ENCODE data around the gene SLC26A1. TPM values are rescaled to one million over a fixed set of nuclear protein-coding genes. Genes with fewer than 3 reads are reported as not detected.

Gene SLC26A1
- polyA plus RNA-seq, 1 donor (not counting 4 experiments of a cell fraction or from before 2014, with no cell fraction given): not detected

- dilution Hi-C loops (cut with MboI; ENCODE audit: extremely low pct_ligation_motif_present, low sequenced_read_pairs): no loop called here
- no peaks in the 10 kb centered on the region for H3K9me3 ChIP-seq (ENCODE audit: control insufficient read depth, low read depth, low read length)
- no peak for FAIRE-seq
These were observed 34.7 kb upstream of the SLC26A1 start for GRCh38 chr4:1027915-1028238.

GRCh38 chr4:1027219-1027914, 34.2 kb upstream of the SLC26A1 start:
- no peaks in the 10 kb centered on the region for H3K79me2 ChIP-seq (ENCODE audit: control insufficient read depth, insufficient read depth, low read length)
- H3K9me1 ChIP-seq (ENCODE audit: control insufficient read depth, extremely low read depth, insufficient read depth, low read length): no peaks in the 10 kb centered on the region
- H2AFZ ChIP-seq (ENCODE audit: control insufficient read depth, low read length): no peak overlapping the region
- peaks cover 22% of the 10 kb centered on the region for H3K27me3 ChIP-seq (ENCODE audit: control insufficient read depth, extremely low read depth, insufficient read depth, low read length)
- peaks cover 0 to 4% of the 10 kb centered on the region in 2 experiments for H3K36me3 ChIP-seq (ENCODE audit: control insufficient read depth in 2 of 2, extremely low read depth in 1 of 2, insufficient read depth in 2 of 2, low read length in 2 of 2)
- H3K4me3 ChIP-seq (ENCODE audit: control insufficient read depth in 2 of 3, extremely low read depth in 1 of 3, insufficient read depth in 2 of 3, low read depth in 1 of 3, low read length in 3 of 3): no peak overlapping the region
- DNase-seq (ENCODE audit: low read depth, low spot score) (no peak), FAIRE-seq (no peak)
- dilution Hi-C loops (cut with MboI; ENCODE audit: extremely low pct_ligation_motif_present, low sequenced_read_pairs): no loop called here
- H3K4me1 ChIP-seq (ENCODE audit: control insufficient read depth, extremely low read depth, insufficient read depth, low read length): peaks cover 3% of the 10 kb centered on the region
- no peak for TF ChIP-seq EZH2 (IDR thresholded peaks at IDR 0.05; ENCODE audit: low read length)
- TF ChIP-seq CTCF (optimal IDR thresholded peaks at IDR 0.05 in 1 of 3, IDR thresholded peaks at IDR 0.05 in 1 of 3, conservative IDR thresholded peaks at IDR 0.05 in 1 of 3; ENCODE audit: extremely low read depth in 1 of 3, insufficient read depth in 2 of 3, low read length in 3 of 3): no peak
- peaks cover 3% of the 10 kb centered on the region for H4K20me1 ChIP-seq (ENCODE audit: control insufficient read depth, extremely low read depth, insufficient read depth, low read length)
- H3K27ac ChIP-seq (ENCODE audit: control insufficient read depth, insufficient read depth, low read length): no peak overlapping the region
- H3K4me2 ChIP-seq (ENCODE audit: control insufficient read depth, extremely low read depth, insufficient read depth, low read depth, low read length): no peak overlapping the region
- H3K9ac ChIP-seq (ENCODE audit: control insufficient read depth, extremely low read depth, insufficient read depth, low read length): no peak overlapping the region
- no peaks in the 10 kb centered on the region for H3K9me3 ChIP-seq (ENCODE audit: control insufficient read depth, low read depth, low read length)

More at GRCh38 chr4:1027915-1028238, 34.7 kb upstream of the SLC26A1 start:
- H4K20me1 ChIP-seq (ENCODE audit: control insufficient read depth, extremely low read depth, insufficient read depth, low read length): peaks cover 3% of the 10 kb centered on the region
- H3K36me3 ChIP-seq (ENCODE audit: control insufficient read depth in 2 of 2, extremely low read depth in 1 of 2, insufficient read depth in 2 of 2, low read length in 2 of 2): peaks cover 0 to 4% of the 10 kb centered on the region in 2 experiments
- peaks cover 28% of the 10 kb centered on the region for H3K27me3 ChIP-seq (ENCODE audit: control insufficient read depth, extremely low read depth, insufficient read depth, low read length)
- H3K9ac ChIP-seq (ENCODE audit: control insufficient read depth, extremely low read depth, insufficient read depth, low read length): no peak overlapping the region
- H3K4me2 ChIP-seq (ENCODE audit: control insufficient read depth, extremely low read depth, insufficient read depth, low read depth, low read length): no peak overlapping the region
- peaks cover 3% of the 10 kb centered on the region for H3K4me1 ChIP-seq (ENCODE audit: control insufficient read depth, extremely low read depth, insufficient read depth, low read length)
- no peaks in the 10 kb centered on the region for H3K79me2 ChIP-seq (ENCODE audit: control insufficient read depth, insufficient read depth, low read length)
- no peaks in the 10 kb centered on the region for H3K9me1 ChIP-seq (ENCODE audit: control insufficient read depth, extremely low read depth, insufficient read depth, low read length)
- no peak overlapping the region for H2AFZ ChIP-seq (ENCODE audit: control insufficient read depth, low read length)
- no peak overlapping the region for H3K4me3 ChIP-seq (ENCODE audit: control insufficient read depth in 2 of 3, extremely low read depth in 1 of 3, insufficient read depth in 2 of 3, low read depth in 1 of 3, low read length in 3 of 3)
- TF ChIP-seq CTCF (optimal IDR thresholded peaks at IDR 0.05 in 1 of 3, IDR thresholded peaks at IDR 0.05 in 1 of 3, conservative IDR thresholded peaks at IDR 0.05 in 1 of 3; ENCODE audit: extremely low read depth in 1 of 3, insufficient read depth in 2 of 3, low read length in 3 of 3) (no peak), EZH2 (IDR thresholded peaks at IDR 0.05; ENCODE audit: low read length) (no peak)
- H3K27ac ChIP-seq (ENCODE audit: control insufficient read depth, insufficient read depth, low read length): no peak overlapping the region
- no peak for DNase-seq (ENCODE audit: low read depth, low spot score)
